Measurements from ENCODE around the gene LCNL1.

LCNL1 gene

GRCh38 chr9:137022662-137023008, 39.8 kb downstream of the LCNL1 start:
- TF ChIP-seq EZH2phosphoT487 (IDR thresholded peaks at IDR 0.05; ENCODE audit: borderline replicate concordance) (no peak), CTCF (conservative IDR thresholded peaks at IDR 0.05; ENCODE audit: low read length) (no peak)
- Histone ChIP-seq H3K9me3 (ENCODE audit: insufficient read depth, low read depth, low read length) (no peaks in the 10 kb centered on the region), H3K4me2 (ENCODE audit: low read depth, low read length, poor library complexity, severe bottlenecking) (no peak overlapping the region), H3K79me2 (ENCODE audit: insufficient read depth, low read length) (peaks cover 5% of the 10 kb centered on the region; the same call in 1 of the 2 replicates), H3K4me3 (ENCODE audit: low read length, poor library complexity, severe bottlenecking) (no peak overlapping the region), H3K9ac (ENCODE audit: low read depth, low read length, poor library complexity, severe bottlenecking) (no peak overlapping the region), H3F3A (ENCODE audit: low read depth) (no peaks in the 10 kb centered on the region), H2AFZ (ENCODE audit: low read length) (no peak overlapping the region), H3K9me2 (replicated peaks; ENCODE audit: low read depth, low read length) (no peaks in the 10 kb centered on the region), H4K20me1 (ENCODE audit: insufficient read depth, low read length, poor library complexity, severe bottlenecking) (peaks cover 9% of the 10 kb centered on the region), H3K4me1 (ENCODE audit: insufficient read depth, low read length, poor library complexity, severe bottlenecking) (peaks cover 14% of the 10 kb centered on the region), H3K36me3 (ENCODE audit: insufficient read depth, low read length) (no peaks in the 10 kb centered on the region), H3K27me3 (ENCODE audit: insufficient read depth, low read length, poor library complexity, severe bottlenecking) (no peaks in the 10 kb centered on the region)

- Histone ChIP-seq H3K36me3 (ENCODE audit: insufficient read depth, low read length) (no peaks in the 10 kb centered on the region), H3K79me2 (ENCODE audit: insufficient read depth, low read length) (peaks cover 5% of the 10 kb centered on the region; the same call in 1 of the 2 replicates), H3F3A (ENCODE audit: low read depth) (no peaks in the 10 kb centered on the region), H3K4me2 (ENCODE audit: low read depth, low read length, poor library complexity, severe bottlenecking) (no peak overlapping the region), H3K9me3 (ENCODE audit: insufficient read depth, low read depth, low read length) (no peaks in the 10 kb centered on the region), H3K9me2 (replicated peaks; ENCODE audit: low read depth, low read length) (no peaks in the 10 kb centered on the region), H3K4me1 (ENCODE audit: insufficient read depth, low read length, poor library complexity, severe bottlenecking) (peaks cover 15% of the 10 kb centered on the region), H3K9ac (ENCODE audit: low read depth, low read length, poor library complexity, severe bottlenecking) (no peak overlapping the region), H3K4me3 (ENCODE audit: low read length, poor library complexity, severe bottlenecking) (no peak overlapping the region), H2AFZ (ENCODE audit: low read length) (no peak overlapping the region), H3K27me3 (ENCODE audit: insufficient read depth, low read length, poor library complexity, severe bottlenecking) (no peaks in the 10 kb centered on the region), H4K20me1 (ENCODE audit: insufficient read depth, low read length, poor library complexity, severe bottlenecking) (peaks cover 9% of the 10 kb centered on the region)
- TF ChIP-seq EZH2phosphoT487 (IDR thresholded peaks at IDR 0.05; ENCODE audit: borderline replicate concordance) (no peak), CTCF (conservative IDR thresholded peaks at IDR 0.05; ENCODE audit: low read length) (no peak)
Measured at GRCh38 chr9:137023157-137023556, 40.4 kb downstream of the LCNL1 start.

GRCh38 chr9:137023583-137023991, 40.8 kb downstream of the LCNL1 start:
- TF ChIP-seq EZH2phosphoT487 (IDR thresholded peaks at IDR 0.05; ENCODE audit: borderline replicate concordance) (no peak), CTCF (conservative IDR thresholded peaks at IDR 0.05; ENCODE audit: low read length) (no peak)
- H3K27me3 ChIP-seq (ENCODE audit: insufficient read depth, low read length, poor library complexity, severe bottlenecking) = no peaks in the 10 kb centered on the region
- H3K9ac ChIP-seq (ENCODE audit: low read depth, low read length, poor library complexity, severe bottlenecking) = no peak overlapping the region
- peaks cover 15% of the 10 kb centered on the region for H3K4me1 ChIP-seq (ENCODE audit: insufficient read depth, low read length, poor library complexity, severe bottlenecking)
- no peaks in the 10 kb centered on the region for H3K9me2 ChIP-seq (replicated peaks; ENCODE audit: low read depth, low read length)
- H3K4me2 ChIP-seq (ENCODE audit: low read depth, low read length, poor library complexity, severe bottlenecking) = no peak overlapping the region
- H3F3A ChIP-seq (ENCODE audit: low read depth) = no peaks in the 10 kb centered on the region; the same call in 1 of the 2 replicates
- H2AFZ ChIP-seq (ENCODE audit: low read length) = no peak overlapping the region
- no peaks in the 10 kb centered on the region for H3K36me3 ChIP-seq (ENCODE audit: insufficient read depth, low read length)
- H4K20me1 ChIP-seq (ENCODE audit: insufficient read depth, low read length, poor library complexity, severe bottlenecking) = peaks cover 9% of the 10 kb centered on the region
- H3K9me3 ChIP-seq (ENCODE audit: insufficient read depth, low read depth, low read length) = no peaks in the 10 kb centered on the region
- peaks cover 5% of the 10 kb centered on the region; the same call in 1 of the 2 replicates for H3K79me2 ChIP-seq (ENCODE audit: insufficient read depth, low read length)
- no peak overlapping the region for H3K4me3 ChIP-seq (ENCODE audit: low read length, poor library complexity, severe bottlenecking)

Data from Loucy (cell line).